ENCODE results near the gene IL12B.
"Not testable (repeated sequence)": the region's sequence is repeated elsewhere in the genome, so short reads cannot be mapped to it uniquely, and the experiment has no call there.

IL12B gene

DNA sequence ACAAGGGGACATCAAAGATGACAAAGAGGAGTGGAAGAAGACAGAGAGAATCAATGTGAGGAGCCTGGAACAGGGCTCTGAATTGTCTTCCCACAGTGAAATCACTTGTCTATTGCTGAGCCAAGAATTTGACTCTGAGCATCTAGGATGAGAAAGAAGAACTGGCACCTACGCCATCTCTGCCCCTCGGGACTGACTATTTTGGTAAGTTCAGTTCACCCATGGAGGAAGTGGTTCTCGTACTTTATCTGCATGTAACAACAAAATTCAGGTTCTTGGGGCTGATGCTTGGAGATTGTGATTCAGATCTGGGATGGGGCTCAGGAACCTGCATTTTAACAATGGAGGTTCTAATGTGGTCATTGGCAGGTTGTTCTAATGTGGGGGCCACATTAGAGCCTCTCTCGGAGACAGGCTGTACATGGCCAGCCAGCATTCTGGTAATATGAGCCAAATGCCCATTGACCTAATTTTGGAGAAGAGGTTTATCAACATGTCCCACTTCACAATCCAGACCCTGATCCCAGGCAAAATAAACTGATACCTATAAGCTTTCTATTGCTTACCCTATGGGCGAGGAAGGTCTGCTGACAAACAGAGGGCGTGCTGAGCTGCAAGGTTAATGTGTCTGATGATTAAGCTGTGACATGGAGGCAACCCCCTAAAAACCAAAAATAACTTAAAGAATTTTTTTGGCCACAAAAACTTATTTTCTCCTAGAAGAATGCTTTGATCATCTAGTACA lies 2.7 kb upstream of the IL12B start:
- no peak for DNase-seq (ENCODE audit: low read depth)

DNA sequence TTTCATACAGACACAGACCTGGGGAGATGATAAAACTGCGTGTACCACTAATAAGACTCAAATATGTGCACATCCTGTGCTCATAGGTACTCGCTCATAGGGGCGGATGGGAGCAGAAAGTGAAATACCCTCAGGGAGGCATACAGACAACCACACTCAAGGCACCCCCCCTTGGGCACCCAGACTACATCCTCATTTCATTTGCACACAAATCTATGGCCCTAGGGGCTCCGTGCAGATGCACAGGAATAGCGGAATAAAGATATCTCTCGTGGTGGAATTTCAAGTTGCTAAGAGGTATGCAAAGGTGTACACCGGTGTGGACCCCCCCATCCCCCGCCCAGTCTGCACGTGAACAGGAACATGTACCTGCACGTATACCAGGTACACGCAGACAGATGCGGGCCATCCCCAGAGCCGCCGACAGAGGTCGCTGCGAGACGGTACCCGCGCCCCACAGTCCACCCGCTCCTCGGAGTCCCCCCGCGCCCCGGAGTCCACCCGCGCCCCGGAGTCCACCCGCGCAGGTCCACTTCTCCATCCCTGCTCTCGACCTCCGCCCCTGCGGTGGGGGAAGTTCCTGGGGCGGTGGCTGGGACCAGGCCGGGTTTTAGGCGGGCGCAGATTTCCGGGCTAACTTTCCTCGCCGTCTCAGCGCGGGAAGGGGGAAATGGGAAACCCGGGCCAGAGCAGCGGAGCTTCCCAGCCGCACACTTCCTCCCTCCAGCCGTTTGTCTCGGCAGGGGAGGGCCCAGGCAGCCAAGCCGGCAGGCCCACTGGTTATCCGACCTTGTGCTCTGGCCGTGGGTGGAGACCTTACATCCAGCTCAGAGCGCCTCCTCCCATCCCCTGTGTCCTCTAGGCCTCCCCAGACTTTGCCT lies 1.0 kb upstream of the IL12B start:
- DNase-seq (ENCODE audit: low read depth) = peak; percentile 67

DNA sequence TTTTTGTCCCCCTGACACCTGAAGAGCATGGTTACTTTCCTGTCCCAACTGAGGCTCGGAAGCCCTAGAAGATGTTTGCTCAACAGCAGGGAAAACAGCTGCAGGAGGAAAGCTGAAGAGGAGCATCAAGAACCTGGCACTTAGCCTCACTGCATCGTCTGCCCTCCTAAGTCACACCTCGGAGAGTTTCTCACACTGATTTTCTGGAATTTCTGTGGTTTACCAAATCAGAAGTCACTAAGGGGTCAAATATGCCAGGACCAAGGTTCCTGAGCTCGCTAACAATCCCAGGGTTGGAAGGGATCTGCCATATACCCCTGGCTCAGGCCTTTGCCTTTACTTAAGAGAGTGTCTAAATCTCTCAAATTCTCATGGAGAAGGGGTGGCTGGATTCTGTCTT lies 5.3 kb downstream of the IL12B start:
- no peak for DNase-seq (ENCODE audit: low read depth)

DNA sequence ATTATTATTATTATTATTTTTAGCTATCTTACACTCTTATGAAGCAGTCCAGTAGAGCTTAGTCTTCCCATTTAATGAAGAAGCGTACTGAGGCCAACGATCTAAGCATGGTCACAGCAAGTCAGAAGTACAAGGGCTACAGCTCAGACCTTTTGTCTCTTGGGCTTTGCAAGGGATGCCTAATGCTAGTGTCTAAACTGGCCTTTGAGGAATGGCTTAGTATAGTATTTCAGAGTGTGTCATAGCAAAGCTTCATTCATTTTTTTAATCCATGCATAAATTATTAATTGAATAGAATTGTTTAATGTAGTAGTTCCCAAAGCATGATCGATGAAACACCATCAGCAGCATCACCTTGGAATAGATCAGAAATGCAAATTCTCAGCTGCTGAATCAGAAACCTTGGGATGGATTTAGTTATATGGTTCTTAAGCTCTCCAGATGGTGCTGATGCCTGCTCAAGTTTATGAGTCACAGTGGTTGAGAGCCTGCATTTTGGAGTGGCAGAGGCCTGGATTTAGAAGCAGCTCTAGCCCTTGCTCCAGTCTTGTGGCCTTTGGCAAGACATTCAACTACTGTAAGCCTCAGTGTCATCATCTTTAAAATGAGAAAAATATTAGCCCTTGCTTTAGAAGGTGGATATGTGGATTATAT lies 6.1 kb downstream of the IL12B start:
- no peak for DNase-seq (ENCODE audit: low read depth)

DNA sequence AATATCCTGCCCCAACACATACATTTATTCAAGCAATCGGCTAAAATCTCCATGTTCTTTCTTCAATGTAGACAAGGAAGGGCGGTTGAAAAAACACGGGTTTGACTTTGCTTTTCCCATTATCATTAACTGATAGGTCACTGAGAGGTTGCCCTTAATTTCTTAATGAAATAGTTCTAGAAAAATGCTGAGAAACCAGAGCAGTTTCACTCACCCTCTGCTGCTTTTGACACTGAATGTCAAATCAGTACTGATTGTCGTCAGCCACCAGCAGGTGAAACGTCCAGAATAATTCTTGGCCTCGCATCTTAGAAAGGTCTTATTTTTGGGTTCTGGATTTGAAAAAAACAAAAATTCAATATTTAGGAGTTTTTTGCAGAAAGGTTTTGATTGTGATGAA lies 8.1 kb downstream of the IL12B start:
- no peak for DNase-seq (ENCODE audit: low read depth)

DNA sequence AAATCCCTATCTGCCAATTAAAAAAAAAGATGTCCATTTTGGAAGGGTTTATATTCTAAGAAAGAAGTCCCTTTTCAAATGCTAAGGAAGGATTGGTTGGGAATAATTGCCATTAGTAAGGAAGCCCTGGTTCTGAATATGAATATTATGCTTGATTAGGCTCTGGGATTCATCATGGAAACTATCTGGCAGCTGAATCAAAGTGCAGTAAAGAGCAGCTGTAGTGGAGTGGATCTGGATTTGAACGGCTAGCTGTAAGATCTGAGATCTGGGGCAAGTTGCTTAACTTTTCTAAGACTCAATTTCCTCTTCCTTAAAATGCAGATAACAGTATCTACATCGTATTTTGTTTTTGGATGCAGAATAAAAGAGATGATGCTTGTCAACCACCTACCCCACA lies 10.5 kb downstream of the IL12B start:
- DNase-seq (ENCODE audit: low read depth) = no peak

DNA sequence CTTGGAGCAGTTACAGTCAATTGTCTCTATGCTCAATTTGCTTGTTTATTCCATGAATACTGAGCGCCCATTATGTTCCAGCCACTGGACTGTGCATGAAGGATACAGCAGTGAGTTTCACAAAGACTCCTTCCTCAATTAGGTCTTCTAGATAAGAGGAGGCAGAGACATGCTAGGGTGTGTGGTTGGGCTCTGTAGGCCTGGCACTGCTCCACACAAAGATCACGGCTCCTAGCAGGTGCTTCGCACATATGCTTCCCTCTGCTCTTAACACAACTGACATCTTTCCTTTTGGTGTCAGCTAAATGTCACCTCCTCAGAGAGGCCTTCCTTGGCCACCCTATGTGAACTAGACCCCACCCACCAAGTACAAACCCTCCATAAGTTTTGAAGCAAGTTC lies 10.9 kb downstream of the IL12B start:
- DNase-seq (ENCODE audit: low read depth) = no peak

DNA sequence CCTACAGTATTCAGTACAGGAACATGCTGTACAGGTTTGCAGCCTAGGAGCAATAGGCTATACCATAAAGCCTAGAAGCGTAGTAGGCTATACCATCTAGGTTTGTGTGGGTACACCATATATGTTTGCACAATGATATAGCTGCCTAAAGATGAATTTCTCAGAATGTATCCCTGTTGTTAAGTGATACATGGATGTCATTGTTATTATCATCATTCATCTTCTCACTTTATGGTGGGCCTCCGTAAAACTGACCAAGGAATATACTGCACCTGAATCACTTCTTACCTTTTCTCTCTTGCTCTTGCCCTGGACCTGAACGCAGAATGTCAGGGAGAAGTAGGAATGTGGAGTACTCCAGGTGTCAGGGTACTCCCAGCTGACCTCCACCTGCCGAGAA lies 11.8 kb downstream of the IL12B start:
- no peak for DNase-seq (ENCODE audit: low read depth)

DNA sequence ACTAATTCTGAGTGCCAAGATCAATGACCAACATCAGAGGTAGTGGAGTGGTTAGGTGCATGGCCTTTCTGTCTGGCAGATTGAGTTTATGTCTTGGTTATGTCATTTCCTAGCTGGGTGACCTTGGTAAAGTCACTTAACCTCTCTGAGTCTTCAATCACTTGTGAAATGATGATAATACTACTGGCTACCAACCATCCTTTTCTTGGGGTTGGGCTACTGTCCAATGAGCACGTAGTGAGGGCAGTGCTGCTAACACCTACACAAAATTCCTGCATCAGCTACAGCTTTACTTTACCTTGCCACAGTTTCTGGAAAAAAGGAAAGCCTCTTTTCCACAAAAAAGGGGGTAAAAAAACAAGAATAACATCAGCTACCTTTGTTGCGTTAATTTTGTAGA lies 12.4 kb downstream of the IL12B start:
- DNase-seq (ENCODE audit: low read depth) = no peak

DNA sequence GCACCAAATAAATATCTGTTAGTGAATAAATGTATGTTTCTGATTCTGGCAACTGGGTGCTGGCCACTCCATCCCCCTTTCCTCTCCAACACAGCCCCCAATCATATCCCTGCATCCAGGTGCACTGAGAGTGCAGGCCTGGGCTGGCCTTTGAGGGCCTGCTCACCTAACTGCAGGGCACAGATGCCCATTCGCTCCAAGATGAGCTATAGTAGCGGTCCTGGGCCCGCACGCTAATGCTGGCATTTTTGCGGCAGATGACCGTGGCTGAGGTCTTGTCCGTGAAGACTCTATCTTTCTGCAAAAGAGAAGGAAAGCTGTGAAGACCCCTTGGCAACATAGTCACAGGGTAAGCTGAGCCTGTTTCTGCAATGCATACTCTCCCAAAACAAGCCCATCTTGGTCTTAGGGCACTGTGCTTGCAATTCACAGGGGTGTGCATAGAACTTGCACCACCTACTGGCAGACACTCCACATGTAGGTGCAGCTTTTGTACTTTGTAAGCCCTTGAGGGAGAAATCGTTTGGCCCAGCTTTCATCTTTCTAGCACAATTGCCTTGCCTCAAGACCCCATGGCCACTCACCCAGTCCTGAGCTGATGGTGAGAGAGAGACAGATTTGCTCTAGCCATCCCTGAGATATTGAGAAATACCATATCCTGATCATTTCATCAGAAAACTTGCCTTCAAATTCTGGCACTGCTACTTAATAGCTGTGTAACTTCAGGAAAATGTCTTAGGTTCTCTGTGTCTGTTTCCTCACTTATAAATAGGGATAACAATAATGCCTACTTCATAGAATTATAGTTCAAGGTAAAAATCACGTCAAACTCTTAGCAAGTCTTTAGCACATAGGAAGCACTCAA lies 13.5 kb downstream of the IL12B start:
- peak; percentile 33 for DNase-seq (ENCODE audit: low read depth)

DNA sequence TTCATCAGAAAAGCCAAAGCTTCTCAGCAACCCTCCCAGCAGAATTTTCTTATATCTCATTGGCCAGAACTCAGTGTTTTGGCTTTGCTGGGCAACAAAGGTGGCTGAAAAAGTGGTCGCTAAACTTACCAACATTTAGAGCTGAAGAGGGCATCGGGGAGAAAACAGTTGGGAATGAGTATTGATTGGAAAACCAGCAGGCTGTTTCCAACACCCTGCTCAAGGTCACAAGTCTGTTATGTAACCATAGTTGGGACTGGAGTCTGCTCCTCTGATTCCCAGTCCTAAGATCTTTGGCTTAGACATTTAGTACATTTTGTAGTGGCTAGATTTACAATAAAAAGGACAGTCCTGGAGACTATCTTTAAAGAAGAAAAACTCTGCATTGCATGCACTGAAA lies 17.1 kb downstream of the IL12B start:
- DNase-seq (ENCODE audit: low read depth) = no peak

DNA sequence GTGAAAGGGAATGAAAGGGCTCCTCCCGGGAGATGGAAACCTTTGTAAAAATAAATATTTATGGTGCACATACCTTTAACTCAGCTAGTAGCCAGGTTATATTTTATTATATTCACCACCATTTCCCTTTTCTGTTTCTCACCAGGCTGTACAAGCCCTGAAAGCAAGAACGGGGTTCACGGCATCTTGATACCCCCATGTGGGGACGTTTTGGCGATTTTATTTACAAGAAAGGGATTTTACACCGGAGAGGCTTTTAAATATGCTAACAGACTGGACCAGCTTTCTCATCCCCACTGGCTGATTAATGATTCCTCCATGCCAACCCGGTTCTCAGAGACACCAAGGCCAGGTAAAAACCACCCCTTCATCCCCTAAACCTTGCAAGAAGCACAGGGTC lies 19.2 kb downstream of the IL12B start:
- DNase-seq (ENCODE audit: low read depth) = no peak

DNA sequence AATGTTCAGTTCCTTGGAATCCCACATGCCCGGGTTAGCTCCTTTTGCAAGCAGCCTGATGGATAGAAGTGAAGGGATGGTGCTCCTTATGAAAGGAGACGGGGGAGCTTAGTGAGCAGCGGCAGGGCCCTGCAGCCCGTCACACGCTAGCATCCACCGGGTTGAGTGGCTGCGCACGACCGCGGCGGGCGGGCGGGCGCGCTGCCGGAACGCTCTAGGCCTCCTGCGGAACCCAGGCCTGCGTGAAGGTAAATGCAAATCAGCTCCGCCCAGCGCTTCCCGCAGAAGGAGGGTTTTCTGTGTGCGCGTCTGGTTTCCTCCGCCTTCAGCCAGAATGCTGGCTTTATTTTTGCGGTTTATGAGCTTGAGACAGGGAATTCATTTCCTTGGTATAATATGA lies 19.8 kb downstream of the IL12B start:
- DNase-seq (ENCODE audit: low read depth) = peak; percentile 16

DNA sequence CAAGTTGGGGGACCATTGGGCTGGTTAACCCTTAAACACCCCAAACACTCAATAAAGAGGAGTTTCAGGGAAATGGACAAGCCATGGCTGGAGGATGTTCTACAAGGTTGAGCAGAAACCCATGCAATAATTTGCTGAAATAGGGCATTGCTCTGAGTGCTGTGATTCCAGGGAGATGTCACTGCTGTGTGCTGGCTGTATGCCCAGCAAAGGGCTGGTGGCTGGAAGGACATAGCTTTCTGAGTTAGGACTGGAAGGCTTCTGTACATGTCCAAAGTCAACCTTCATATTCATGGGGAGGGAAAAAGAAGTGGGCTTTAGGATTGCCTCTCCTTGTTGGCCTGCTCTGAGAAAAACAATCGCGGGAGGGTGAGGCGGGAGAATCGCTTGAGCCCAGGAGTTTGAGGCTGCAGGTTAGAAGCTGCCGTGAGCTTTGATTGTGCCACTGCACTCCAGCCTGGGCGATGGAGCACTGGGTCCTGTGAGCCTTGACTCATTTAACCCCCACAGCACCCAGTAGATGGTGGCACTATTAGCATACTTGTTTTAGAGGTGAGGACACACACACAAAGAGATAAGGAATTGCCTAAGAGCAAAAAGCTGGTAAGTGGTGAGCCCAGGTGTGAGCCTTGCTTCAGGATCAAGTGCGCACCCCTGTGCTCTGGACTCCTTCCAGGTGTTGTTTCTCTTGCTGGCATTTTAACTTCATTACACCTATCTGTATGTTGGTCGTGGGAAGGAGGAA lies 20.4 kb downstream of the IL12B start:
- no peak for DNase-seq (ENCODE audit: low read depth)

DNA sequence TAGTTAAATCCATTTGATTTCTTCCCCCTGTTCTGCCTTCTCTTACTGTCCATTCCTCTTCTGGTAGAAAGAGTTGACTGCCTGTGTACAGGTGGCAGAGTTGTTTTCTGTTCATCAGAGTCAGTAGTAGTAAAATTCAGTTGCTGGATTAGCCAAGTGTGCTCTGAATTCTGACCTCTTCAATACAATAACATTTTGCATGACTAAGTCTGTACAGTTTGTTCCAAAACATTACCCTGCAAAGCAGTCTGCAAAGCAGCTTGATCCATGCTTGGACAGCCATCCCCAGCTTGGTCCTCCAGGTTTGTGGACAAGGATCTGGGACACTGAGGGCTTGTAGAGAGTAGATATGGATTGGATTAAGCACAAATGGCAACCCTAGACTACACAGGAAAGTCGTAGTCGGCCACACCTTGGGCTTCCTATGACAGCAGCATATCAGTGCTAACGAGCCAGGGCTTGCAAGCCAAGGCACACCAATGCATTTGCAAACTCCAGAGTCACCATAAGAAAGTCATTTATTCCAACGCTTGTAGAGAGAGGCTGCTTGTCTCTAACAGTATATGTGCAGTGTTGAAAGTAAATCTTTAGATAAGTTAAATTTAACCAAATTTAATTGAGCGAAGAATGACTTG lies 25.2 kb downstream of the IL12B start:
- no peak for DNase-seq (ENCODE audit: low read depth)

DNA sequence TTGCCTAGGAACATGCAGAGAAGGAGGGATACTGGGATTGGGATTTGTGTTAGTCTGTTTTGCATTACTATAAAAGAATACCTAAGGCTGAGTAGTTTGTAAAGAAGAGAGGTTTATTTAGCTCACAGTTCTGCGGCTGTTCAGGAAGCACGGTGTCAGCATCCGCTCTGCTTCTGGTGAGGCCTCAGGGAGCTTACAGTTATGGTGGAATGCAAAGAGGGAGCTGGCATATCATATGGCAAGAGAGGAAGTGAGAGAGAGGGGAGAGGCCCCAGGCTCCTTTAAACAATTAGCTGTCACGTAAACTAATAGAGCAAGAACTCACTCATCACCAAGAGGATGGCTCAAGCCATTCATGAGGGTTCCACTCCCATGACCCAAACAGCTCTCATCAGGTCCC lies 27.0 kb downstream of the IL12B start:
- no peak for DNase-seq (ENCODE audit: low read depth)

DNA sequence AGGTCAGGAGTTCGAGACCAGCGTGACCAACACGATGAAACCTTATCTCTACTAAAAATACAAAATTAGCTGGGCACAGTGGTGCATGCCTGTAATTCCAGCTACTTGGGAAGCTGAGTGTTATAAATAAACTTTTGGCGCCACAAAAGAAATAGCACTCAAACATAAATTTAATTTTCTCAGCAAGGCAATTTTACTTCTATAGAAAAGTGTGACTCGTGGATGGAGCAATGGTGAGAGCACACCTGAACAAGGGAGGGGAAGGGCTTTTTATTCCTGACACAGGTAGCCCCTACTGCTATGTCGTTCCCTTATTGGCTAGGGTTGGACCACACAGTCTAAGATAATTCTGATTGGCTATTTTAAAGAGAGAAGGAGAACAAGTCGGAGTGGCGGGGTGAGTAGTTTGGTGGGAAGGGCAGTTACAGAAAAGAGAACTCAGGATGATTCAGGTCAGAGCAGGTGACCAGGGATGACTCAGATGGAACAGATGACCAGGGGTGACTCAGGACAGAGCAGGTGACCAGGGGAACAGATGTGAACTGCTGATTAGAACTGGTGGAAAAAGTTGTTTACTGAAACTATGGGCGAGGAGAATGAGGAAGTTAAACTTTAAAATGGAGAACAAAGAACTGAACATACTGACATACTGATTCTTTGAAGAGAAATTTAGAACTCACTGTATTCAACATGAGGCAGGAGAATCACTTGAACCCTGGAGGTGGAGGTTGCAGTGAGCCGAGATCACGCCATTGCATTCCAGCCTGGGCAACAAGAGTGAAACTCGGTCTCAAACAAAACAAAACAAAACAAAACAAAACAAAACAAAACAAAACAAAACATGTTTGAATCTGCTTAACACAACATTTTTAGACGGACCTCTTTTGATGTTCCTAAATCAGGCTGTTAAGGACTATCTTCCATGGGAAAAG lies 28.1 kb downstream of the IL12B start:
- DNase-seq (ENCODE audit: low read depth) = not testable (repeated sequence)

DNA sequence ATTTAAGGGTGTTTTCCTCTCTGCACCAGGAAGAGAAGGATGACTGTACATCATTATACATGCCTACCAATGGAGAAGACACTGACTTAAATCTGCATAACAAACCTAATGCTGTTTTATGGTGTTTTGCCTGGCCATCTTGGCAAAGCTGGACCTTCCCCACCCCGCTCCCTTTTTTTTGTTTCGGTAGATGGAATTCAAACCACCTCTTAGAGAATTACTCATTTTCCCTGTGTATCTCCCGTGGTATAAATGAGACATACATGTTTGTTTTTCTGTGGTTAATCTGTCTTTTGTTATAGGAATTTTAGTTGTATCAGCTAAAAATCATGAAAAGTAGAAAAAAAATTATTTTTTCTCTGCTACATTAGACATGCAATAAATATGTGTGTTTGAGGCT lies 28.8 kb downstream of the IL12B start:
- no peak for DNase-seq (ENCODE audit: low read depth)

DNA sequence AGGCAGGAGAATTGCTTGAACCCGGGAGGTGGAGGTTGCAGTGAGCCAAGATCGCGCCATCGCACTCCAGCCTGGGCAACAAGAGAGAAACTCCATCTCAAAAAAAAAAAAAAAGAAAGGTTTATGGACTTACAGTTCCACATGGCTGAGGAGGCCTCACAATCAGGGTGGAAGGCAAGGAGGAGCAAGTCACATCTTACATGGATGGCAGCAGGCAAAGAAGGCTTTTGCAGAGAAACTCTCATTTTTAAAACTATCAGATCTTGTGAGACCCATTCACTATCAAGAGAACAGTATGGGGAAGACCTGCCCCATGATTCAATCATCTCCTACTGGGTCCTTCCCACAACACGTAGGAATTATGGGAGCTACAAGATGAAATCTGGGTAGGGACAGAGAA lies 33.0 kb downstream of the IL12B start:
- DNase-seq (ENCODE audit: low read depth) = not testable (repeated sequence)

DNA sequence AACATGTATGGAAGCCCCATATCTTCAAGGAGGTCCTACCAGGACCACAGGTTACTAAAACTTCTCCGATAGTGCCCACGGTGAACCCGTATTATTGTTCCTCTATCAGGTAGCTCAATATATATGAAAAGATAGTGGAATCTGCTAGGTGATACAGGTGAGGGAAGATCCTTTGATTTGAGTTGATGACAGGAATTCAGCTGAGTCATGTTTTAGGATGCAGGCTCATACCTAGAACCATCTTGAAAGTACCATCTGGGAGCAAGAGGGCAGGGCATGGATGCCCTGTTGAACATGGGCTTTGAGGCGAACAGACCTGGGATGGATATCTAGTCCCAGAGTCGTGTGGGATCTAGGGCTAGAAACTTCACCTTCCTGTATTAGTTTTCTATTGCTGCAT lies 35.4 kb downstream of the IL12B start:
- no peak for DNase-seq (ENCODE audit: low read depth)

Data from activated T-cell treated with anti-CD3 and anti-CD28 coated beads for 24 hours (primary cell).